GM18867 (cell line): Measurements from ENCODE around the gene JARID2.

ENCODE experiments used
- ATAC-seq: cut with Tn5 transposase; IDR thresholded peaks from one replicate; pipeline ENCODE4 v1.9.1; 2021; ENCODE audit warnings: mild to moderate bottlenecking, moderate library complexity; ENCODE audit not compliant: unreplicated experiment

Gene JARID2

DNA sequence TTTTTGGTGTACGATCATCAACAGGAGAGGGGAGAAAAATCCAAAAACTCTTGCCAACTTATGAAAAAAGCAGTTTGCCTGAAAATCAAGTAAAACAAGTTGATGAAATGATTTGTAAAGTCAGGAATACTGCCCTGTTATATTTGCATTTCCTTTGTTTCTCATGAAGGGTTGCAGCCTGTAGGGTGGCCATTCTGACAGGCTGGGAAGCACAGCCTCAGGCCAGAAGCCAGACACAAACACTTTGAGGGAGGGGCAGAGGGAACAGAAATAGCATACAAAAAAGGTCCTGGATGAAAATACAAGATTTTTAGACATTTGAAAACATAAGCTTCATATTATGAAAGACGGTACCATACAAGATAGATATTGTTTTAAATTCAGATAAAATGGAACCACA, 307.2 kb downstream of the JARID2 start:
- ATAC-seq: no peak

DNA sequence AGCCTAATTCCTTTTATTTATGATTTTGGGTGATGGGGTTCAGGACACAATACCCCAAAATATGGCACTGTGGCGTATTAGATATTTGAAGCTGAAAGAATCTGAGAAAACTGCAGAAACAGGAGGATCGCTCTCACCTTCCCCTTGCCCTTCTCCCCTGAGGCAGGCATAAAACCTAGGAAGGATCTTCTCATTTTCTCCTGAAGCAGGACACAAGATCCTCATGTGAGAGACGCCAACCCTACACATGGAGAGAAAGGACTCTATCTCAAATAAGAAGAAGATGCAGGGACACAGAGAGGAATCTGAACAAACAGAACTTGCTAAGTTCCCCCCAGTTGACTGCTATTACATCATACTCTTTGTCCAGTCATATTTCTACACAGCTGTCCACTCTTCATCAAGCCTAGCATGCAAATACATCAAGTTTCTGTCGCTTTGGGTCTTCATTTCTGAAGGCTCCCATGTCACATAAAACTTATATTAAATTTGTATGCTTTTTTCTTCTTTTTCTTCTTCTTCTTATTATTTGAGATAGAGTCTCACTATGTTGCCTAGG, 307.9 kb downstream of the JARID2 start:
- no peak for ATAC-seq

DNA sequence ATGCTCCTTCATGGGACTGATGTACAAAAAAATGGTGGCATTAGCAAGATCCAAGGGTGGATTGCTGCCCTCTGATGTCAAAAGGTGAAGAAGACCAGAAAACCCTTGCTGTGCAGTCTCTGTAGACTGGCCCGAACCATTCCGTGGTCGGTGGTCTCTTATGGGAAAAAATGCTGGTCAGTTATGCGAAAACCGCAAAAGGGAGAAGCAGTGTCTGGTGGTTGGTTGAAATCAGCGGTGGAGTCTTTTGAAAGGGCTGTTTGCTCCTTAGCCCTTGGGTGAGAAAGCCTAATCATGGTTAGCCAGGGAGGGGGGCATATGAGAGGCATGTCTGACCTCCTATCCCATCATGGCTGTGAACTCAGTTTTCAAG, 308.8 kb downstream of the JARID2 start:
- no peak for ATAC-seq

DNA sequence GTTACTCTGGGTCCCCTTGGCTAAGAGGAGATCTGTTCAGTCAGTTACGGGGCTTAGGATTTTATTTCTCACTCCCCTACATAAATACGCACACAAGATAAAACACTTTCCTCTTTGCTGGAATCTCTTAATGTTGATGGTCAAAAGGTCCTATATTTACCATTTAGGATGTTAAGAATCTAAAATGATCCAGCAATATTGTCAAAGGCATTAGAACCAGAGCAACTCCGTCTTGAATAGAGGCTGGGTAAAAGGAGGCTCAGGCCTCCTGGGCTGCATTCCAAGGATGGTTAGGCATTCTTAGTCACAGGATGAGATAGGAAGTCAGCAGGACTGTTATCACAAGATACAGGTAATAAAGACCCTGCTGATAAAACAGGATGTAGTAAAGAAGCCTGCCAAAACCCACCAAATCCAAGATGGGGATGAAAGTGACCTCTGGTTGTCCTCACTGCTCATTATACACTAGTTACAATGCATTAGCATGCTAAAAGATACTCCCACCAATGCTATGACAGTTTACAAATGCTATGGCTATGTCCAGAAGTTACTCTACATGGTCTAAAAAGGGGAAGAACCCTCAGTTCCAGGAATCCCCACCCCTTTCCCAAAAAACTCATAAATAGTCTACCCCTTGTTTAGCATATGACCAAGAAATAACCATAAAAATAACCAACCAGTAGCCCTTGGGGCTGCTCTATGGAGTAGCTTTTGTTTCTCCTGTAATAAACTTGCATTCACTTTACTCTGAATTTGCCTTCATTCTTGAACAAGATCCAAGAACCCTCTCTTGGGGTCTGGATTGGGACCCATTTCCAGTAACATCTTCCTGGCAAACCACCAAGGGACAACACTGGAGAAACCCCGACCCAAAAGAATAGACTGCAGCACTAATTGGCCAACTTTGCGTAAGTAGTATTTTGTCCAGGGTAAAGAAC, 309.5 kb downstream of the JARID2 start:
- no peak for ATAC-seq

DNA sequence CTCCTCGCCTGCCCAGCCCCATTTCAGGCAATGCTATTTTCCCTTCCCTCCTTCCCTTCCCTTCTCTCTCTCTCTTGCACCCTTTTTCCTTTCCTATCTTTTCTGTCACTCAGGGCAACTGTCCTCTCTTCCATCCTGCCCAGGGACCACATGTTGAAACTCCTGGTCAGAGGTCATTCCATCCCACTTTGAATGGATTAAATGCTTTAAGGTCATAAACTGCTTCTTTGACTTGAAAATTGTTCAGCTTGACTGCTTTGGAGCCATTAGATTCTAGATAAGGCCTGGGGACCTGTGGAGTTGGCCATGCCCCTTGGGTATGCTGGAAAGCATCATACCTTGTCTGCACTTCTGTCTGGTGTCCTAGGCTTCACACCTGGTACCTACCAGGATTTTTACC, 310.8 kb downstream of the JARID2 start:
- ATAC-seq: no peak

DNA sequence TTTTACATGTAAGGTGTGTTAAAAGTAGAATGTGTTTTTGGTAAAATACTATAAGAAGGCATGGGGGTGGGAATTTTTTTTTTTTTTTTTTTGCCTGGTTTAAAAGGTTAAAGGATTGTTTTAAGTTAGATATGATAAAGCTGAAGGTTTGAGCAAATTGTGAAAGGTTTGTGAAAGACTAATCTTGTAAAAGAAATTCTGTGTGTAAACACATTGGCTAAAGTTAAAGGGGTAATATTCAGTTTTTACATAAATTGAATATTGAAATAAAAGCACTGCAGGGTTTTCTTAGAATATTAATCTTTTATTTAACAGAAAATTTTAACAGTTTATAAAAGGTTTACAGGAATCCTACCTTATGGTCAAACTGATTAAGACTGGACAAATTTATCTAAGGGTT, 311.3 kb downstream of the JARID2 start:
- no peak for ATAC-seq

DNA sequence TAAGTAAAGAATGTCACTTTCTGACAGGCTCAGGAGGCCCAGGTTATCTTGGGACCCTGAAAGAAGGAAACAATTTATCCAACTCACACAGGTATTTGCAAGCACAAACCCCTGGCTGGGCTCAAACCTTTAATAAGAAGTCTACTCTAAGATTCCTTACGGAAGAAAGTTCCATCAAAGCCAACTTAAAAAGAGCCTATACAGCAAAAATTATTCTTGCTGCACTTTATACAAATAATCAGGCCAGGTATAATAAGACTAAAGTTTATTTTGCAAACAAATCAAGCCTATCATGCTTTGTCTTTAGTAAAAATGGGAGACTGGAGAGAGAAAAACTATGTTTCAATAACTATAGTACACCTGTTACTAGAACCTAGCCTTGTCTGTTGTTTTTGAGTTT, 314.8 kb downstream of the JARID2 start:
- no peak for ATAC-seq

DNA sequence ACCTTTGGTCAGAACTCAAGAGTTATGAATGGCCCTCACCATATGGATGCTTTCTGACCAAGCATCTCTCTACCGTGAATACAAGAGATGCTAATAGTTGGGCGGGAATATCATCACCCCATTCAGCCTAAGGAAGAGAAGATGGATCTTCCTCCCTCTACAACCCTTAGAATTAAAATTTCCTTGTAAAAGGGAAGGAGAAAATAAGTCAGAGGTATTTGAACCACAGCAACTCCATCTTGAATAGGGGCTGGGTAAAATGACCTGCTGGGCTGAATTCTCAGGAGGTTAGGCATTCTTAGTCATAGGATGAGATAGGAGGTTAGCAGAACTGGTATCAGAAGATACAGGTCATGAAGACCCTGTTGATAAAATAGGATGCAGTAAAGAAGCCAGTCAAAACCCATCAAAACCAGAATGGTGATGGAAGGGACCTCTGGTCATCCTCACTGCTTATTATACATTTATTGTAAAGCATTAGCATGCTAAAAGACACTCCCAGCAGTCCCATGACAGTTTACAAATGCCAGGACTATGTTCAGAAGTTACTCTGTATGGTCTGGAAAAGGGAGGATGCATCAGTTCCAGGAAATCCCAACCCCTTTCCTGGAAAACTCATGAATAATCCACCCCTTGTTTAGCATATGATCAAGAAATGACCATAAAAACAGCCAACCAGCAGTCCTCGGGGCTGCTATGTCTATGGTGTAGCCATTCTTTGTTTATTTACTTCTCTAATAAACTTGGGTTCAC, 315.8 kb downstream of the JARID2 start:
- no peak for ATAC-seq

DNA sequence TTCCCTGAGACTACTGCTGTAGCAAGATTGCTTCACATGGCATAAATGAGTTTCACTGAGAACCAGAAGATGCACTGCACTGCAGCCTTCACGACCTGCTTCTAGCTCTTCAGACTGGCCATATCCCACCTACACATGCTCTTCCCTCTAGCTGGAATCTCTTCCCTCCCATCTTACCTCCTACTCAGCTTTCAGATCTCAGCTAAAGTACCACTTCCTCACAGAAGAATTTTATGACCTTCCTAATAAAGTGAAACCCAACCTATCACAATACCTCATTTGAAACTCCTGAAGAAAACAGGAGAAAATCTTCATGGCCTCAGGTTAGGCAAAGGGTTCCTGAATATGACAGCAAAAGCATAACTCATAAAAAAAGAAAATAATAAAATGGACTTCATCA, 317.1 kb downstream of the JARID2 start:
- ATAC-seq: no peak

DNA sequence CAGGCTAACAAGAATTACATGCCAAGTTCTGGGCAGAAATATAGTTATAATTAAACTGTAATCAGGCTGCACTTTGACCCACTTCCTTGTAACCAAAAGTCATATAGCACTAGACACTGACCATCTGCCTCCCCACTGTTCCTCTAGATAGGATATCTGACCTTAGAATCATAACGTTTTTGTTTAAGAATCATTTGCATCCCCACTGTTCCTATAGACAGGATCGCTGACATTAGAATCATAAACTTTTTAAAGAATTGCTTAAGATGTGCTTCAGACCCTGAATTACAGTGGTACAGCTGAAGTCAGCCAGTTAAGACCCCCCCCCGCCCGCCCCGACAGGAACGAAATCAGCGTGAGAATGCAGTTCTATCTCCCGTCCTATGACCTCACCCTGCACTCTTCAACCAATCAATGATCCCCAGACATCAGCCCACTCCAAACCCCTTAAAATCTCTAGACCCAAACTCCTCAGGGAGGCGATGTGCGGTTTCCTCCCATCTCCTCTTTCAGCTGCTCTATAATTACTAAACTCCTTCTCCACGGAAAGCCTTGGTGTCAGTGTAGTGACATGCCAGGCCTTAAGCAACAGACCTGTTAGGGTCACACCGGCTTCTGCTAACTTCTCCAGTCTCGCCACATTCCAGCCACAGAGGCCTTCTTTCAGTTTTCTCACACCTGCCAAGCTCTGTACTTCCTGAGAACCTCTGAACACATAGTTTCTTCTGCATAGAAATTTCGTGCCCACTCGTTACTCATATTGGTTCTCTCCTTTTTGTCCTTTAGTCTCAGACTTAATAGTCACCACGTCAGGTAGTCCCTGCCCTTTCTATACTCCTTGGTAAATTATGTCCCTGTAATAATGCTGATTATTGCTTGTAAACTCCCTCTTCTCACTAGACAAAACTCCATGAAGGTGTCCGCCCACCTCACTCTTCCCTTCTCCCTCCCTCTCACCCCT, 323.4 kb downstream of the JARID2 start:
- no peak for ATAC-seq

DNA sequence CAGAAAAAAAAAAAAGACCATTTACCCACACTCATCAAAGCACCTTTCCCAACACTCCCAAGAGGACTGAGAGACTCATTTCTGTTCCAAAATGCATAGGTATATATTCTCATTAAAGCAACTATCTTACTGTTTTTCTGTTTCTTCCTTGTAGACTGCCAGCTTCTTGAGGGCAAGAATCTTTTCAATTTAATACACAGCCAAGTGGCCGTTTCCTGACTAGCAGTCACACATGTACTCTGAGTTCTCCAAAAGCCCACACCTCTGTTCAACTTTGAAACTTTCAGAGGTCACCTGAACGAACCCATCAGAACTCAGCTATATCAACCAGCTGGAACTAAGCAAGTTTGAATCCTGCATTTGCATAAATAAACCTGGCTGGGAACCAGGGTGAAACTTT, 324.3 kb downstream of the JARID2 start:
- no peak for ATAC-seq
